NB4 (cell line): Measurements from ENCODE around the gene HTR3B.

Source experiments
- DNase-seq: peaks from one replicate; pipeline ENCODE4 v3.0.0; 2010; ENCODE audit warnings: low read depth
- H3K4me3 ChIP-seq: one replicate; pipeline ENCODE4 v1.5.1; 2011; ENCODE audit warnings: mild to moderate bottlenecking, low read depth, low read length, moderate library complexity
- MYC ChIP-seq: IDR thresholded peaks from 2 replicates; pipeline ENCODE4 v1.6.1; 2011; ENCODE audit warnings: low read depth, low read length
- POLR2A ChIP-seq: IDR thresholded peaks from 2 replicates; pipeline ENCODE4 v1.6.1; 2011; ENCODE audit warnings: mild to moderate bottlenecking; ENCODE audit not compliant: insufficient read length; ENCODE audit errors: extremely low read depth
- TF ChIP-seq, protein P1 (sequence below): IDR thresholded peaks from 2 replicates; pipeline ENCODE4 v1.6.1; 2011; ENCODE audit warnings: low read depth, low read length
- TF ChIP-seq, protein P2 (sequence below): IDR thresholded peaks from one replicate; pipeline ENCODE4 v1.5.1; 2012; ENCODE audit warnings: low read depth, low read length

Gene HTR3B, protein sequence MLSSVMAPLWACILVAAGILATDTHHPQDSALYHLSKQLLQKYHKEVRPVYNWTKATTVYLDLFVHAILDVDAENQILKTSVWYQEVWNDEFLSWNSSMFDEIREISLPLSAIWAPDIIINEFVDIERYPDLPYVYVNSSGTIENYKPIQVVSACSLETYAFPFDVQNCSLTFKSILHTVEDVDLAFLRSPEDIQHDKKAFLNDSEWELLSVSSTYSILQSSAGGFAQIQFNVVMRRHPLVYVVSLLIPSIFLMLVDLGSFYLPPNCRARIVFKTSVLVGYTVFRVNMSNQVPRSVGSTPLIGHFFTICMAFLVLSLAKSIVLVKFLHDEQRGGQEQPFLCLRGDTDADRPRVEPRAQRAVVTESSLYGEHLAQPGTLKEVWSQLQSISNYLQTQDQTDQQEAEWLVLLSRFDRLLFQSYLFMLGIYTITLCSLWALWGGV

GRCh38 chr11:113904379-113905101, at the start of gene HTR3B:
HTR3B (plus strand) TSS chr11:113904796; CDS start chr11:113904934, 138 bp downstream.
- no peak within 1 kb of the TSS for H3K4me3 ChIP-seq
- no peak for DNase-seq
- TF ChIP-seq POLR2A, result no peak
- TF ChIP-seq, protein P1, sequence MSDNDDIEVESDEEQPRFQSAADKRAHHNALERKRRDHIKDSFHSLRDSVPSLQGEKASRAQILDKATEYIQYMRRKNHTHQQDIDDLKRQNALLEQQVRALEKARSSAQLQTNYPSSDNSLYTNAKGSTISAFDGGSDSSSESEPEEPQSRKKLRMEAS, result no peak
- TF ChIP-seq MYC, result no peak
- TF ChIP-seq, protein P2, sequence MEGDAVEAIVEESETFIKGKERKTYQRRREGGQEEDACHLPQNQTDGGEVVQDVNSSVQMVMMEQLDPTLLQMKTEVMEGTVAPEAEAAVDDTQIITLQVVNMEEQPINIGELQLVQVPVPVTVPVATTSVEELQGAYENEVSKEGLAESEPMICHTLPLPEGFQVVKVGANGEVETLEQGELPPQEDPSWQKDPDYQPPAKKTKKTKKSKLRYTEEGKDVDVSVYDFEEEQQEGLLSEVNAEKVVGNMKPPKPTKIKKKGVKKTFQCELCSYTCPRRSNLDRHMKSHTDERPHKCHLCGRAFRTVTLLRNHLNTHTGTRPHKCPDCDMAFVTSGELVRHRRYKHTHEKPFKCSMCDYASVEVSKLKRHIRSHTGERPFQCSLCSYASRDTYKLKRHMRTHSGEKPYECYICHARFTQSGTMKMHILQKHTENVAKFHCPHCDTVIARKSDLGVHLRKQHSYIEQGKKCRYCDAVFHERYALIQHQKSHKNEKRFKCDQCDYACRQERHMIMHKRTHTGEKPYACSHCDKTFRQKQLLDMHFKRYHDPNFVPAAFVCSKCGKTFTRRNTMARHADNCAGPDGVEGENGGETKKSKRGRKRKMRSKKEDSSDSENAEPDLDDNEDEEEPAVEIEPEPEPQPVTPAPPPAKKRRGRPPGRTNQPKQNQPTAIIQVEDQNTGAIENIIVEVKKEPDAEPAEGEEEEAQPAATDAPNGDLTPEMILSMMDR, result no peak

GRCh38 chr11:113855803-113856202, 48.8 kb upstream of the HTR3B start:
- TF ChIP-seq POLR2A, result no peak
- TF ChIP-seq, protein P1, result no peak
- TF ChIP-seq, protein P2, result no peak
- TF ChIP-seq MYC, result no peak
- H3K4me3 ChIP-seq, result no peak overlapping the region
- DNase-seq, result no peak

GRCh38 chr11:113856966-113857759, 47.4 kb upstream of the HTR3B start:
- TF ChIP-seq, protein P2, result no peak
- TF ChIP-seq, protein P1, result no peak
- TF ChIP-seq POLR2A, result no peak
- no peak for TF ChIP-seq MYC
- H3K4me3 ChIP-seq, result no peak overlapping the region
- DNase-seq, result no peak

- no peak for TF ChIP-seq POLR2A
- no peak for TF ChIP-seq MYC
- TF ChIP-seq, protein P2, result no peak
- TF ChIP-seq, protein P1, result no peak
- DNase-seq, result peak; percentile 13
- no peak overlapping the region for H3K4me3 ChIP-seq
Observed at GRCh38 chr11:113859665-113860064, 44.9 kb upstream of the HTR3B start.

DNA sequence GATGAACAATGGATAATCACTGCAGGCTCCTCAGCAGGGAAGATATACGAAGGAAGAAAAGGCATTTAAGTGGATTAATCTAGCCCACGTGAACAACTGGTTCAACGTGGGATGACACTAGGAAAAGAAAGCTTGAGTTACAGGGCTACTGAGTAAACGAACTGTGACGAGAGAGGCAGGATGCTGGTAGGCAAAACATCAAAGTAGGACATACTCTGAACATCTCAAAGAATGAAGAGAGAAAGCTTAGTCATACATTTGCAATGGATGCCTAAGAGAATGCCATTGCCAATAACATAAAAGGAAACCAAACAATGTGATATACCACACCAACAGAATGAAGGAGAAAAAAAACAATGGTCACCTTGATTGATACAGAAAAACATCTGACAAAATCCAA, 42.2 kb upstream of the HTR3B start:
- DNase-seq, result no peak
- no peak overlapping the region for H3K4me3 ChIP-seq
- TF ChIP-seq, protein P2, result no peak
- TF ChIP-seq MYC, result no peak
- TF ChIP-seq, protein P1, result no peak
- TF ChIP-seq POLR2A, result no peak
